CD4-positive, alpha-beta T cell treated with Interleukin-1 beta for 1 hour (primary cell): ENCODE measurements around the gene DOCK1.

Experiments
- DNase-seq, 2 donors: peaks; one replicate each; pipeline ENCODE4 v3.0.0-alpha.2; 2020 to 2022

Gene DOCK1

DNA sequence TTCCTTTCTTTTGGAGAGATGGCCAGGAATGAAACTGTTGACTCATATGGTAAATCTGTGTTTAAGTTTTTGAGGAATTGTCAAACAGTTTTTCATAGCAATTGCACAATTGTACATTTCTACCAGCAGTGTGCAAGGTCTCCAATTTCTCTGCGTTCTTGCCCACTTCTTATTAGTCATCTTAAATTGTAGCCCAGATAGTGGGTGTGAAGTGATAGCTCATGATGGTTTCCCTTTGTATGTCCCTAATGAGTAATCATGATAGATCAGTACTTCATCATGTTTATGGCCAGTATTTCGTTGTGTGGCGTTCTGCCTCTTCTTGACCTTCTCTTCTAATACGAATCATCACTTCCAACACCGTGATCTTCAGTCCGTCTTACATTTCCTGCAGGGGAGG, 136.3 kb downstream of the DOCK1 start:
- no peak for DNase-seq

DNA sequence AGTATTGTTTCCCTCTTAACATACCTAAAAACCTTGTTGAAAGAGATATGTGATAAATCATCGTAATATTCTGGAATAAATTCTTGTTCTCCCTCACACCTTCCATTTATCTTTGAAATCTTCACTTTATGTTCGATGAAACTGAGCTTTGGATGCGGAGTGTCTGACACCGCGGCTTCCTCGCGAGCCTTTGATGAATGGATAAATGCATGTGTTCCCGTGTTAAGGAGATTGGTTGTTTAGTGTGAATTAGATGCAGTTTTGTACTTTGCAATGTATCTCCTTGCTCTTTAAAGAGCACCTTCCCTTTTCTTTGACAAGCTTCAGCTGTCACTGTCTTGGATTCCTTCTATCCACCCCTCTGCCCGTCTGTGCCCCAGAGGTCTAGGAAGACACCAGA, 138.1 kb downstream of the DOCK1 start:
- no peak for DNase-seq

DNA sequence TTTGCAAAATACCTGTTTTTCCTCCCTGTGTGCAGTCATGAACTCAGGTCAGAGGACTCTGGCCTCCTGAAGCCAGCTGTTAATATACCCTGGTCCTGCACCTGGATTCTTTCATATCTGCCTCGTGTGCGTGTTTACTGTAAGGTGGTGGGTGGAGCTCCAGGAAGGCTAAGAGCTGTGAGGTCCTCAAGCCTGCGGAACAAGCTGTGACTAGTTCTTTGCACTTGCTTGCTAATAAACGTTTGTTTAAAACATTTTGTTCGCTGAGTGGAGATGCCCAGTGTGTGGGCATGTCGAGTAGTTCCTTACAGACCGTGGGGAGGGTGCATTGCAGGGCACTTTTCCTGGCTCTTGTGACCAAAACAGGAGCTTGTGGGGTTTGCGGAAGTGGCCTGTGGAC, 139.0 kb downstream of the DOCK1 start:
- DNase-seq, result no peak

DNA sequence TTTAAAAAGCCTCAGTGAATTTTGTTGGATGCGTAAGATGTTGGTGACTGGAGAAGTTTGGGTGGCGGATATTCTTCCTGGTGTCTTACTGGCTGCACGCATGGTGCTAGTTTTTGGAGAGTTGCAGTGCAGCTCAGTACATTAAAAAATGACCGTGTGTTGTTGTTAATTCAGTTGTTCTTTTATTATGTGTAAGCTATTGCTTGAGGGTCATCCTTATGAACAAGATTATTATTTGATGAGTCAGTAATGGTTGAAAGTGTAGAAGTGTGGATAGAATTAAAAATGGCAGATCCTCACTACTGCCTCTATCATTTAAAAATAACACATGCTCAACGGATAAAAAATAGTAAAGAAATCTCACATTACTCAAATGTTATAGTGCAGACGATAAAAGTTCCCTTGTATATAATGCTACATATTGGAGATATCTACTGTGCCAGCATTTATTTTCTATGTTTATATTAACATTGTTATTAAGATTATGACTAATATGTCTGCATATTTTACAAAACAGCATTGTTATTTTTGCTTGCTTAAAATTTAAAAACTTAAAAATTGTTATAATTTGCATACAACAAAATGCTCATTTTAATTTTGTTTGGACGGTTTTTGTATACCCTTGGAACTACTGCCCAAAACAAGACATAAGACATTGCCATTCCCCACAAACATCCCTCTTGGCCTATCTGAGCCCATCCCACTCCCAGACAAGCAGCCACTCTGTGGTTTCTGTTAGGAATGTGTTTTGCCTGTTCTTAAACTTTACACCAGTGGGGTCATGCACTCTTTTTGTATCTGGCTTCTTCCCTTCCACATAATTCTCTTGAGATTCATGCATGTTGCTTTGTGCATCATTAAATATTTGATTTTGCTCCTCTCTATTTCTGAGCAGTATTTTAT, 142.0 kb downstream of the DOCK1 start:
- no peak for DNase-seq

DNA sequence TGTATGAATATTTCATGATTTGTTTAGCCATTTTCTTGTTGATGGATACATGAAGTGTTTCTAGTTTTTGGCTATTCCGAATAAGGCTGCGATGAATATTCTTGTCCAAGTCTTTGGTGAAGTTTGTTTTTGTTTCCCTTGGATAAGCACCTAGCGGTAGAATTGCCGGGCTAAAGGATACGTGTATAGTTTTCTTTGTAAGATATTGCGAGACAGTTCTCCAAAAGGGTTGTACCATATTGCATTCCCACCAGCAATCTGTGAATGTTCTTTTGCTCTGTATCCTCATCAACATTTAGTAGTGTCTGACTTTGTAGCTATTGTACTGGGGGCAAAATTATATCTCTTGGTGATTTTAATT, 142.6 kb downstream of the DOCK1 start:
- no peak for DNase-seq

DNA sequence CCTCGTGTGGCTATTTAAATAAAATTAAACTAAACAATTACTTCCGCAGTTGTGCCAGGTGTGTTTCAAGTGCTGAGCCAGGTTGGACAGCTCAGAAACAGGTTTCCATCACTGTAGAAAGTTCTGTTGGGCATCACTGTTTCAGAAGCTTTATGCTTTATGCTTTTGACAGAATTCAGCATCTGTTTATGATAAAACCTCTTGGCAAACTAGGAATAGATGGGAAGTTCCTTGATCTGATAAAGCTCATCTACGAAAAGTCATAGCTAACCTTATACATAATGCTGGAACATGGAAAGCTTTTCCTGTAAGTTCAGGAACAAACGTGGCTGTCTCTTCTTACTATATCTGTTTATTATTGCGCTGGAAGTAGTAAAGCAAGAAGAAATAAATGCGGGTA, 143.4 kb downstream of the DOCK1 start:
- no peak for DNase-seq

DNA sequence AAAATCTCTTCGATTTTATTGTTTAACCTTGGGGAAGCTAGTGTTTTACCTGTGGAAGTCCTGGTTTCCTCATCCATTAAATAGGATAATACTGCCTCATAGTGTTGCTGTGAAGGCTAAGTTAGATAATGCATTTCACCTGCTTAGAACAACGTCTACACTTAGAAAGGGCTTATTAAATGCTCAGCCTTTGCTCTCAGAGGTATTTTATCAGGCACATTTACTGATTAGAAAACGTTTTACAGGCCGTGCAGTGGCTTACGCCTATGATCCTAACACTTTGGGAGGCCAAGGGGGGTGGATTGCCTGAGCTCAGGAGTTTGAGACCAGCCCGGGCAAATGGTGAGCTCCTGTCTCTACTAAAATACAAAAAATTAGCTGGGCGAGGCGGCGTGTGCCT, 146.8 kb downstream of the DOCK1 start:
- no peak for DNase-seq

DNA sequence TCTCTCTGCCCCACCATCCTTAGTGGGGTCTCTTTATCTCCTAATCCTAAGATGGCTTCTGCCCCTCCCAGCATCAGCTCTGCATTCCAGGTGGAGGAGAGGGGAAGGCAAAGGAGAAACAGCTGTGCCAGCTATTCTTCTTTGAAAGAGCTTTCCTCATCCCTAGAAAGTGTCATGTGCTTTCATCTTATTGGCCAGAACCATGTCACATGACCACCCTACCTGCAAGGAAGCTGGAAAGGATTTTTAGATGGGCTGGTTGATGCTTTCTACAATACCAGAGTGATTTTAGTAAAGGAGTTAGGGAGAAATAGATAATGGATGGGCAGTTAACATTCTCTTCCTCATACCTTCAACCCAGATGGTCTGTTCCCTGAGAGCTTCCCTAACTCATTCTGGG, 150.0 kb downstream of the DOCK1 start:
- no peak for DNase-seq

DNA sequence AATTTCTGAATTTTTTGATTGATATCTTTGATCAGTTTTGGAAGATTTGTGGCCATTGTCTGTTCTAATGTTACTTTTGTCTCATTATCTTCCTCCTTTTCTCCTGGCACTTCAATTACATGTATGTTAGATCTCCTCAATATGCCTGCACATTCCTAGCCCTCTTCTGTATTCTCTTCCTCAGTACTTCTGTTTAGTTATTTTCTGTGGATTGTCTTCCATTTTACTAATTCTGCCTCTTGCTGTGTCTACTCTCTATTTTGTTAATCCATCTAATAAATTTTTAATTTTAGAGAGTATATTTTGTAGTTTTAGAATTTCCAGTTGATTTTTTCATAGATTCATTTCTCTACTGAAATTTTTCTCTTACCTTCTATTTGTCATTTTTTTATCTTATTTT, 154.1 kb downstream of the DOCK1 start:
- no peak for DNase-seq

DNA sequence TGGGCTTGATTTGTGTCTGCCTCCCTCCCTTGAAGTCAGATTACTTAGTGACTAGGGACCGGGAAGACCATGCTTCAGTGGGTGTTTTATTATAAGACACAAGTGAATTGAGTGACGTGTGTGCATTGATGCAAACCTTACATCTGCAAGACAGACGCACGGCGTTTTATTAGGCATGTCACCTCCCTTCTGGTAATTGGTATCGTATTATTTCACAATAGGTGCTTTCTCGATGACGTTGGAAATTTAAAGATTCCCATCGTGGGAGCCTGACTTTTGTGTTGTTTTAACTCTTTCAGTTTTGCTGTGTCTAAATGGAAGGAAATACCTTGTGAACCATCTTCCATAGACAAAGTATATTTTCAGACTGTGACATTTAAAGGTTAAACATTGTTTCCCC, 158.5 kb downstream of the DOCK1 start:
- DNase-seq, result no peak

DNA sequence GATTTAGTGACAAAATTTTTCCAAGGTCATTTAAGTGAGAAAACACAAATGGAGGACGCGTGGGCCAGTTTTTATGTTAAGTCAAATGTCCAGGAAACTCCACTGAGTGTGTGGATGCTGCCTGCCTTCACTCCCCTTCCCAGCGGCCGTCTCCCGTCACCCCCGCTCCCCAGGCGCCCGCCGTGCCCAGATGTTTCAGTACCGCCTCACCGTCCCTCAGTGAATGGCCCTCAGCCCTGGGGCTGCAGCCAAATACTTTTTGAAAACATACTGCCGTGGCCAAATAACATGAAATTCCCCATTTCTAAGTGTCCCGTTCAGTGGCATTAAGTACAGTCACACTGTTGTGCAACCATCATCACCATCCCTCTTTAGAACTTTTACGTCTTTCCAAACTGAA, 159.2 kb downstream of the DOCK1 start:
- DNase-seq, result no peak

DNA sequence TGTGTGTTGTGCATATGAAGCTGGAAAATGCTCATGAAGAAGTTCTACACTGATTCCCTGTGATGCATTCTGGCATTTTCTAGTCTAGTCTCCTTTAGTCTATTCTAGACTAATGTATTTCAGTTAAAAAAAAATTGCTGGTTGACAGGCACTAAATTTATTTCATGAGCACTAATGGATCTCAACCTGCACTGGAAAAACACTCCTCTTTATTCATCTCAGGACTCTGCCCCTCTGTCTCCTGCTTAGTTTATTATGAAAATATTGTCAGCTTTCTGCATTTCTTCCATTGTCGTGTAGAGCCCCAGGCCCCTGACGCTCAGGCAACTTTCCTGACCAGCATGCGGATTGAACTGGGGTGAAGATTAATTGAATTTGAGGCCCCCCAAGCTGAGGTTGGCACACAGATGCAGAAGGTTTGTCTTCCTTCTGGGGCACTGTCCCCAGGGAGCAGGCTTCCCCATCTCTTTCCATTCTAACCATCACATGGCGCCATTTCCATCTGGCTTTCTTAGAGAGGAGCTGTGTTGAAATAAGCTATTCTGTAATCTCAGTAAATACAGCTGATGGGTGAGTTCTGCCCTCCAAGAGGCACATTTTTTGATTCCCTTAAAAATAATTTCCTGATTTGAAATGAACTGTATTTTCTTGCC, 162.4 kb downstream of the DOCK1 start:
- no peak for DNase-seq

DNA sequence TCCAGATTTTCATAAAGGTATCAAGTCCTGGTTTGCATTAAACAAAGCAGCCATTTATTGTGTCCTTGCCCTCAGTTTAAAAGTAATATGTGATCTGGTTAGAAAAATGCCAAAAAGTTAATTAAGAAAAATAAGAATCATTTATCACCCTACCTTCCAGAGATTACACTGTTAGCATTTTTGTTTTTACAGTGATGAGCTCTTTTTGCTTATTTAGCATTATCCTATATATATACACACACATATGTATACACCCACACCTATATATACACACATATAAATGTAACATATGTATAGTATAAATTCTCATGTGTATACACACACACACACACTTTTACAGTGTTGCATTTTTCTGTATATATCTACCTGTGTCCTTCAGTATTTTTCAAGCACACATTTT, 163.3 kb downstream of the DOCK1 start:
- no peak for DNase-seq

DNA sequence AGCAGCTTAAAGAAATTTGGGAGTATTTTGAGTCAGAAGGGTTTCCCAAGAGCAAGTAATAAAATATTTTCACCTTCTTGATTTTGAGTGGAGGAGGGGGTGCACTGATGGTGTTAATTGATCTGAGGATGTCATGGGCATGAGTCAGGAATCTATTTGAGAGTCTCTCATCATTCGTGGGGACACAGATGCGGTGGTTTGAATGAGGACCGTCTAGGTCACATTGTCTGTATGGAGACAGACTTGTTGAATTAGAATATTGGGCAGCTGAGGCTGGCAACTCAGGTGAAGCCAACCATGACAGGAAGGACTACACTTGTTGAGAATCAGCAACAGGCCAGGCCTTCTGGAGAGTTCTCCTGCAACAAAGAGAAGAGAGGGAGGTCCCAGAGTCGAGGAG, 164.2 kb downstream of the DOCK1 start:
- no peak for DNase-seq

DNA sequence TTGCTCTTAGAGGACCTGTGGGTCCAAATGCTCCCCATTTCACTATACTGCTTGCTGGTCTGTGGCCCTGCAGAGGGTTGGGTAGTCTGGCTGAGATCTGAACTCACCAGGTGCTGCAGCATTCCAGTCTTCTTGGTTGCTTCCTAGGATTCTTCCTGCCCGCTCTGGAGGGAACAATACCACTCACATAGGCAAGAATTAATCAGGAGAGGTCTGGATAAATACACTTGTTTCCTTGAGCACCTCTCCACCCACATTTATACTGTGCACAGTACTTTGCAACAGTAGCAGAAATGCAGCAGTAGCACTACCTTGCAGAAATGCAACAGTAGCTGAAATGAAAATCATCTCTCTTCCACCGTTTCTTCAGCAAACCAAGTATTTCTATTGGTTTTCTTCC, 165.9 kb downstream of the DOCK1 start:
- no peak for DNase-seq

DNA sequence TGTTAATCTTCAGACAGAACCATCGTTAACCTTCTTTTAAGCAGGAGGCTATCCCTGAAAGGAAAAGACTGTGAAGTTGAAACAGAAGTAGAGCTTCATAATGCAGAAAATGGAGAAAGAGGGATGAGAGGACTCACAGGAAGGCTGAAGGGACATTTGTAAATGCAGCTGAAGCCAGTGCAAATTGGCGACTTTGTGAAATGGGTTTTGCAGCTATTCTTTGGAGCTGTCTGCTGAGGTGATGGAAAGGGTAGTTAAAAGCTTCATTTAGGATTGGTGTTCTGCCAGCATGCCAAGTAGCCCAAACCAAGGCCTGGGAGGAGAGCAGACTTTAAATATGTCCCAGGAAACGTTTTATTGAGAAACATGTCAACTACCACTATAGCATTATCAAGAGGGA, 168.4 kb downstream of the DOCK1 start:
- DNase-seq, result no peak

DNA sequence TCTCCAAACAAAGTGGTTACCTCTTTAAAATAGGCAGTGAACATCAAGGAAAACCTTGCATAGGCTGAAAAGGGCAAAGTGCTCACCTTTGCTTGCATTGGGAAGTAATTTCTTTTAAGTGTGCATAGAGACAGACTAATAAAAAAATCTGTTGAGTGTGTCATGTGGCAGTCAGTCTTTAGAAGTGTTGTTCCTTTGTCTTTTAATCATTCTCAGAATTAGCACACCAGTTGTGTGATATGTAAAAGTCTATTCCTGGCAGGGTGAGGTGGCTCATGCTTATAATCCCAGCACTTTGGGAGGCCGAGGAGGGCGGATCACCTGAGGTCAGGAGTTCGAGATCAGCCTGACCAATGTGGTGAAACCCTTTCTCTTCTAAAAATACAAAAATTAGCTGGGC, 174.2 kb downstream of the DOCK1 start:
- no peak for DNase-seq

DNA sequence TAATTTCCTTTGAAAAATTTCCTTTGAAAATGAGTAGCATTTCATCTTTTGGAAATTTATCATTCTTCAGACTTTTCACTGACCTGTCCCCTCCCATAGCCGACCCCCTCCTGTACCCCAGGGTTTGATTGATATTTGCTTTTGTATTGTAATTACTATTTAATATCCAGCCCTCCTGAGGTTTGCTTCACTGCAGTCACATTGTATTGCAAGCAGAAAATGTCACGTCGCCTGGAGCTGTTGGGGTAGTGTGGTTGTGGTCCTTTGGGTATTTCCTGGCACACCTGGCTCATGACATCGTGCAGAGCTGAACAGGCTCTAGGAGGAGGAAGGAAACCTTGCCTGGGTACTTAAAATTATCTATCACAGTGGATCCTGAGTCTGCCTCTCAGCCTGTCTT, 175.1 kb downstream of the DOCK1 start:
- DNase-seq, result no peak

DNA sequence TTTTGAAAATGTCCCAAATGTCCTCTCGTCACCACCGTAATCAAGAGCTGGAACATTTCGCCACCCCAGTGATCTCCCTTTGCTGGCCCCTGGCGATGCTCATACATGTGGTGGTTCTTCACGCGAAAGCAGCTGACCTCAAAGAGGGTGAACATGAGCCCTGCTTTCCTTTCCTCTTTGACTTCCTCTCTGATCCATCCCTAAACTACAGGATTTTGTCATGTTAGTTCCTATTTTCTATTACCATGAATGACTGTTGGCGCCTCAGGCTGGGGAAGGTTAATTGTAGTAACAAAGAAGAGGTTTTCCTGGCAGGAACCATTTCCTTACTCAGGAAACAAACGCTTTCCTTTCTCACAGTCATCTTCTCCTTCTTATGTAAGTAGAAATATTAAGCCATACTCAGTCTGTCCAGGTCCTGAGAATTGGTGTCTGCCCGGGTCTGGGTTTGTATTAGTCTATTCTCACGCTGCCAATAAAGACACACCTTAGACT, 176.7 kb downstream of the DOCK1 start:
- no peak for DNase-seq

DNA sequence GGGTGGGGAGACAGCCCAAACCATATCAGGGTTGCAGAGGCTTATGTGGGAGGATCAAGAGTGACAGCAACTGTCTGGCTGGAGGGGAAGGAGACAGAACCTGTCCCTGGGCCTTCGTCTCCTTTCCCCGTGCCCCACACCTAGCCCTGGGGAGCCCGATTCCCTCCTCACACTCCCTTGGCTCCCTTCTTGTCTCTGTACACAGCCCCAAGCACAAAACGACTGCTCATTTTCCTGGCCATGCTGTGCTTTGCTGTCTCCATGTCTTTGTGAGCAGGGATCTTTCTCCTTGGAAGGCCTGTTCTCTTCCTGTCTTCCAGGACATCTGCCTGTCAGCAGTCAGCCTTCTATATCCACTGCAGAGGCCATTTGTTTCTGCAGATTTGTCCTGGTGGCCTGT, 177.4 kb downstream of the DOCK1 start:
- DNase-seq, result no peak

DNA sequence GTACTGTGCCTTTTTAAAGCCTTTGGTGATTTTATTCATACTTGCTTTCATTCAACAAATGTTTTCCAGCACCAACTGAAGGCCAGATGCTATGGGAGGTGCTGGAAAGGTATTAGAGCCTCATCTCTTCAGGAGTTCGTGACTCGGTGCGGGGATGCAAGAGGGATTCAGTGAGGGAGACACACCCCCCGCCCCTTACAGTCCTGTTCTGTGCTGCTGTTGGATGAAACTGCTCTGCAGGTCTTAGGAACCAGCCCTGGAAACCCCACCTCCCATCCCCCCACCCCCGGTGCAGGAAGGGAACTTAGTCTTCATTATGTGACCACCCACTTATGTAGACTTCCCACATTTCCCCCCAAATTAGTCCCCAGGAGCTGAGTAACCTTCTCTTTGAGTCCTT, 180.7 kb downstream of the DOCK1 start:
- no peak for DNase-seq

DNA sequence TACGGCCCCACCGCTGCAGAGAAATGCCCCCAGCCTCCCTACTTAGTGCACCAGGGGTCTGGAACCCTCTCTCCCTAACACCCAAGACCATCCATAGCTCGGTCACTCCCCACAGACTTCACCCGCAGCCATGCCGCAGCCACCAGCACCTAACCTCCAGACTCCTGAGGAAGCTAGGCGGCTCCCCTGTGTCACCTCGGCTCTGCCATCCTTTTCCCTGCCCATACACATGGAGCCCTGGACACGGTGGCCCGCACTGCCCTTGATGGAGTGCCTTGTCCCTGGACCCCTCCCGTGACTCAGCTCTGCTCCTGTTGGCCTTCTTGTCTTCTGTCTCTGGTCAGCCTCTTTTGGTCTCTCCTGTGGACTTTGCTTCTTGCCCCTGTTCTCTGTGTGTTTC, 183.7 kb downstream of the DOCK1 start:
- DNase-seq, result no peak

DNA sequence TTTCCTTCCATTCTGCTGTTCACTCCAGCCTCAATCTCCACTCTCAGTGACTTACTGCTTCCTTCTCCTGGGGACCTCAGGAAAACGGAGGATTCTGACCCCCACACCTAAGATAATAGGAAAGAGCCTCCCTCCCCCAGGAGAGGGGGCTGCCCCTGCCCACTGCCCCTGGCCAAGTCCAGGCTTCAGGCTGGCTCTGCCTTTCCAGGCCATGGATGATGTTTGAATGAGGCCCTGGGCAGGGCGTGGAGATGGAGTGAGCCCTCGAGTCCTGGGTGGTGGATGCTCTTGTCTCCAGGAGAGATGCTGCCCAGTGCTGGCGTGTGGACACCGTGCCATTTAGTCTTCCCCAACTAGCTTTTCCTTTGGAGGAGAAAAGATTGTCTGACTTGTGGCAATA, 184.2 kb downstream of the DOCK1 start:
- DNase-seq, result no peak

DNA sequence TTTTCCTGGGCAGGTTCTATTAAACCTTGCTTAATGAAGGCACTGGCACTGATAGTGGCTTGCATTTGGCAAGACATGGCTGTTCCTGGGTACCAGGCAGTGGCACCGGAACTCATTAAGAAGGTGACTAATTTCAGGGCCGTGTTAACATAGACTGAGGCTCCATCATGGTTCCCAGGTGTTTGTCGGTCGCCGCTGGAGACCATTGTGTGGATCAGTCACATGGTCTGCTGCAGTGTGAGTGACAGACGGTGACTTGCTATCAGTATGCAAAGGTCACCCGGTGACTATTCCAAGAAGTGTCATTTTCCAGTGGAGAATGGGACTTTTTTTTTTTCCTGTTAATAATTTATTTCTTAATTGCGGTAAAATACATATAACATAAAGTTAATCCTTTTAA, 184.9 kb downstream of the DOCK1 start:
- no peak for DNase-seq

DNA sequence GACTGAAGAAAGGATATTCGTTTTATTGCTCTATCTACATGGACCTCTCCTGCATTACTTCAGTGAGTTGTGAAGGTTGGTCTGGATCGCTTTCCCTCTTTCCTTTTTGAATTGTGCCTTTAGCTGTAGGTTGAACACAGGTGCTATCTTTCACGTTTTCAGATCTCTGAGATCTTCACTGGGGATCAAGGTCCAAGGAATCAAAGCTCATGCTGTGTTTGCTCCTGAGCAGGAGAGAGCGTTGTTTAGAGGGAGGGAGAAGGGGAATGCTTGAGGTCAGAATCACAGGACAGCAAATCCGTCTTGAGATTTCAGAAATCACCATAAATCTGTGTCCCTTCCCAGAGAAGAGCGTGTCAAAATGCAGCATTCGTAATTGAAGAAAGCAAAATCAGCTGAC, 186.1 kb downstream of the DOCK1 start:
- no peak for DNase-seq
